GM19099 (cell line): ENCODE data around the gene MYH9.
A peak's percentile ranks its signal among the peaks of the same experiment; 100 is the strongest.

Experiments
- POLR2A ChIP-seq: IDR thresholded peaks from 3 replicates; pipeline ENCODE4 v1.6.1; 2011; ENCODE audit warnings: low read depth; ENCODE audit not compliant: insufficient read length; ENCODE audit errors: extremely low read depth

The MYH9 gene

DNA sequence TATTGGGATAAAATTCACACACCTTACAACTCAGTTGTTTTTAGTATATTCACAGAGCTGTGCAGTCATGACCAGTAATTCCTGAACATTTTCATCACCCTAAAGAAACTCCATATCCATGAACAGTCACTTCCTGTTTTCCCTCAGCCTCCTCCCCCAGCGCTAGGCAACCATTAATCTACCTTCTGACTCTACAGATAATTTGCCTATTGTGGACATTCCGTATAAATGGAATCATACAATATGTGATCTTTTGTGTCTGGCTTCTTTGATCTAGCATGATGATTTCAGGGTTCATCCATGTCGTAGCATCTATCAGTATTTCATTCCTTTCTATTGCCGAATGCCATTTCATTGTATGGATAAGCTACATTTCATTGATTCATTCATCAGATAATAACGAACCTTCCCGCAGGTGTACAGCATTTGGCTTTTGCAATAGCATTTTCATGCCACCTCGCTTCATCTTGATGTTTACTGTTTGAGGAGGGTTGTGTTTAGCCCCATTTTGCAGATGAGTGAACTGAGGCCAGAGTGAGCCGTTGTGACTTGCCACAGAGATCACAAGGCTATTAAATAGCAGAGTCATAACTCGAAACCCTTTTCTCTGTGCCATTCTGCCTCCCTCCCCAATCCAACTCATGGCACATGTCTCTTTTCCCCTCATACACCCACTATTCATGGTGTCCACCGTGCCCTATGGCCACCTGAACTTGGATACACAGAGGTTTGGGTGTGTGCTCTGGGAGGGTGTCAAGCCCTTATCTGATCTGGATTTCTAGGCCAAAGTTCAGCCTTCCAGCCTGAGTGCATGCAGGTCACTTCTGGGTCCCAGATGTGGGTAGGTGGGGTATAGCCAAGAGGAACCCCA is 11.1 kb upstream of the MYH9 start:
- no peak for TF ChIP-seq POLR2A

DNA sequence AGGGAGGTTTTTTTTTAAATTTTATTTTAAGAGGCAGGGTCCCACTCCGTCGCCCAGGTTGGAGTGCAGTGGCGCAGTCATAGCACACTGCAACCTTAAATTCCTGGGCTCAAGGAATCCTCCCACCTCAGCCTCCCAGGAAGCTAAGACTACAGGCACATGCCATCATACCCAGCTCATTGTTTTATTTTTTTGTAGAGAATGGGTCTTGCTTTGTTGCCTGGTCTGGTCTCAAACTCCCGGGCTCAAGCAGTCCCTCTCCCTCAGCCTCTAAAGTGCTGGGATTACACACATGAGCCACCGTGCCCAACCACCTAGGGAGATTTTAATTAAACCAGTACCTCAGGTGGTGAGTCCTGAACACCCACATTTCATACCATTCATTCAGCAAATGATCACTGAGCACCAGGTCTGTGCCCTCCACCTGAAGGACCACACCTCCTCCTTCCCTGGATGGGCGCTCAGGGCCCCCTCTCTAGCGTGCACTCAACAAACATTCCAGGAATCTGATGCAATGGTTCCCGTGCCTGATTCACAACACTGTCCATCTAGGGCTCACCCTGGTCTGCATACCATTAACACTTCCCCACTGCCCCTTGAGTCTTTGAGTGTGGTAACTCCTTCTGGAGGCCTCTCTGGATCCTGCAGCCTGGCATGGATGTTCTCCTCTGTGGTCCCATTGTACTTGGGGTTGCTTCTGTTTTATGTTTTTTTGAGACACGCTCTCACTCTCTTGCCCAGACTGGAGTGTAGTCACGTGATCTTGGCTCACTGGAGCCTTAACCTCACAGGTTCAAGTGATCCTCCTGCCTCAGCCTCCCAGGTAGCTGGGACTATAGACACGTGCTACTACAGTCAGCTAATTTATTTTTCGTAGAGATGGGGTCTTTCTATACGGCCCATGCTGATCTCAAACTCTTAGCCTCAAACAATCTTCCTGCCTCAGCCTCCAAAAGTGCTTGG is 9.6 kb upstream of the MYH9 start:
- TF ChIP-seq POLR2A = no peak

DNA sequence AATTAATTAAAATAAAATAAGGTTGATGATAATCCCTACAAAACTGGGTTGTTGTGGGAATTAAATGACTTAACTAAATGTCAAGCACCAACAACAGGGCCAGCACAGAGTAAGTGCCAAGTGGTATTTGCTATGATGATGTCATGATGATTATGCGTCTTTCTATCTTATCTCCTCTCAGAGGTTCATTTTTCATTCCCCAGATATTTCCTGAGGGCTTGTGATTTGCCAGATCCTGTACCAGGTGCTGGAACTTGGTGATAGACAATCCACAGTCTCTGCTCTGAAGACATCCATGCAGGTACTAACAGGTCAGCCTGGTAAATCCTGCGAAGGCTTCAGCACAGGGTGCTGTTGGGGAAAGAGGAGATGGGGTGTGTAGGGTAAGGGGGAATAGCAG is 8.1 kb upstream of the MYH9 start:
- no peak for TF ChIP-seq POLR2A

DNA sequence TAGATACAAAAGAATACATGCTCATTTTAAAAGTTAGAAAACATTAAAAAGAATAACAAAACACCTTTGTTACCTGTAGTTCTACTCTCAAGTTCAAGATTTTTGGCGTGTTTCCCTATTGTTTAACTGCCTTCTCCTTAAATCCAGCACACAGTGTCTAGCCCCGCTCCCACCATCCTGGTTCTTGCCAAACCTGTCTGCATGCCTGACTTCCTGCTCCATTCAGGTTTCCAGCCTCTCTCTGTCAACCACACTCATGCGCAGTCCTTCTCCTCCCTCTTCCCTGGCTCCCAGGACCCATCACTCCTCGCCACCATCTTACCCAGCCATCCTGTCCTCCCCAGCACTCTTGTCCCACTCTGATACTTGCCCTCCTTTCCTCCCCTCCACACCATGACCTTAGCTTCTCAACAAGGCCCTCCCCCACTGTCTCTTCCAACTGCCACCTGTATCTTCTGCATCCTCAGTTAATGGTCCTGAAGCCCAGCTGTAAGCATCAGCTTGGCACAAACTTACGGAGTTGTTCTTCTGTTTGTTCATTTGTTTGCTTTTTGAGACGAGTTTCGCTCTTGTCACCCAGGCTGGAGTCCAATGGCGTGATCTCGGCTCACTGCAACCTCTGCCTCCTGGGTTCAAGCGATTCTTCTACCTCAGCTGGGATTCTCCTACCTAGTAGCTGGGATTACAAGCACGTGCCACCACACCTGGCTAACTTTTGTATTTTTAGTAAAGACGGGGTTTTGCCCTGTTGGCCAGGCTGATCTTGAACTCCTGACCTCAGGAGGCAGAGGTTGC is 7.5 kb upstream of the MYH9 start:
- no peak for TF ChIP-seq POLR2A

DNA sequence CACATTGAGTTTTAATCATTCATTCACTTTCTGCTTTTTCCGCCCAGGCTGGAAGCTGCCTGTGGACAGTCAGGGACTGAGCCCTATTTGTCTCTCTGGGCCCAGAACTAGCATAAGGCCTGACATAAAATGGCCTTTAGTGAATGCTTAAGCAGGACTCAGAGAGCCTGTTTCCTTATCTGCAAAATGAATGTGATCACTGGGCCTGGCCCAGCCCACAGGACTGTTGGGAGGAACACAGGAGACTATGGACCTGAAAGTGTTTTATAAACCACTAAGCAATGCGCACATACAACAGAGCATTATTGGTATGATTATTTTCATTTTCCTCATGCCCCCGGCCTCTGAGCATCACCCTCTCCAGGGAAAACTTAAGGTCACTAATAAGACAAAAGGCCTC is 3.9 kb upstream of the MYH9 start:
- no peak for TF ChIP-seq POLR2A

DNA sequence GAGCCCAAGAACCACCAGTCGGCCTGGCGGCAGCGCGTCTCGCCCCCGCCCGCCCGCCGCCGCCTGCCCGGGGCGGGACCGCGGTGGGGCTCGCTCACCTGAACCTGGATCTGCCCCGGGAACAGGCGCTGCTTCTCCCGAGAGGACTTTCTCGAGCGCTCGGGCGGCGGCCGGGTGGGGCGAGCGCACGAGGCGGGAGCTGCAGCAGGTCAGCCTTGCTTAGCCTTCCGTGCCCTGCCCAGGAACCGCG is 133 bp downstream of the MYH9 start:
- TF ChIP-seq POLR2A = peak; percentile 95

DNA sequence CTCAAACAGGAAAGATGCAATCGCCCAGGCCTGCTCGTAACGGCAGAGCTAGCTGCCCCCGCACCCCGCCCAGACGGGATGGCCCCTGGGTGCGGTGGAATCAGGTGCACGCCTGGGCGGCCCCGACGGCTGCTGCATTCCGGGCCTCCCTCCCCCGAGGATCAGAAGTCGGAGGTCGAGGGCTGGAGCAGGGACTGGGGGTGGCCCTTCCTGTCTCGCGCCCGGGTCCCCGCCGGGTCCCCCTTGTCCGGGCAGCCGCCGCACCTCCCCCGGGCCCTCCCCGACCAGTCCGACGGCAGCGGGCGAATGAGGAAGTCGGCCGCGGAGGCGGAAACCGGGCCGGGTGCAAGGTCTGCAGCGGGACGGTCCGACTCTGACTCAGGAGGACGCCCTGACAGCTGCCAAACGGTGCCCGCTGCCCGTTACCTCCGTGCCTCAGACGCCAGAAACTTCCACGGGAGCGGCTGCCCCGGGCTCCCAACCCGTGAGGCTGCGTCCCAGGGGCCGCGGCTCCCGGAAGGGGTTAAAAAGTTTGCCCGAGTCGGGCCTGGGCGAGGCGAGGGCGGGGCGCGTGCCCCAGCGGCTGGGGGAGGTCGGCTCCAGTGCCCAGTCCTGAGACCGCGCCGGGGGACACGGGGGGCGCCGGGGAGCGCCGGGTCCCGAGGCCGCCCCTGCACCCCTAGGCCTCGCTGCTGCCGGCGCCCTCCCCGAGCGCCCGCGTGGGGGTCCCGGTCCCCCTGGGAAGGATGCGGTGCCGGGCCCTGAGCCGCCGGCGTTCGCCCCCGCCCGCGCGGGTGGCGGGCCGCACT is 663 bp downstream of the MYH9 start:
- peak; percentile 1 for TF ChIP-seq POLR2A

DNA sequence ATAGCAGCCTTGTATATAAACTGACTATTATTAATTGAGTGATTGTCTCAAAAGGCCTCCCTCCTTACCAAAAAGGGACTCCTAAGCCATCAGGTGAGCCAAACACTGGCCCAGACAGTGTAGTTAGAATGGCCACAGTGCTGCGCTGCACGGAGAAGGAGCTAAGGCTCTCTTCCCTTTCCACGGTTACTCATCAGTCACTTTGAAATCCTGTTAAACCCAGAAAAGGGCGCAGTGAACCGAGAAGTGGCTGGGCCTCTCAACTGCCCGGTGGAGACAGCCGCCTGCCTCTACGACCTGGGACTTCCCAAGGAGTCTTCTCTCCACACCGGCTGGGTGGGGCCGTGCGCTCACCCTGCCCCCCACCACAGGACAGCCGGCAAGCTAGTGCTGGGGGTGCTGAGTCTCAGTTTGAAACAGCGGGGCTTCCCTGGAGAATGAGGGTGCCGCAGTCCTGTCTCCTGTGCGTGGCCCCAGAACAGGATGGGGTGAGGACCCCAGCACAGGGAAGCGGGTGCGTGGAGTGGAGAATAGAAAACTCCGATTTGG is 1.3 kb downstream of the MYH9 start:
- peak; percentile 45 for TF ChIP-seq POLR2A

DNA sequence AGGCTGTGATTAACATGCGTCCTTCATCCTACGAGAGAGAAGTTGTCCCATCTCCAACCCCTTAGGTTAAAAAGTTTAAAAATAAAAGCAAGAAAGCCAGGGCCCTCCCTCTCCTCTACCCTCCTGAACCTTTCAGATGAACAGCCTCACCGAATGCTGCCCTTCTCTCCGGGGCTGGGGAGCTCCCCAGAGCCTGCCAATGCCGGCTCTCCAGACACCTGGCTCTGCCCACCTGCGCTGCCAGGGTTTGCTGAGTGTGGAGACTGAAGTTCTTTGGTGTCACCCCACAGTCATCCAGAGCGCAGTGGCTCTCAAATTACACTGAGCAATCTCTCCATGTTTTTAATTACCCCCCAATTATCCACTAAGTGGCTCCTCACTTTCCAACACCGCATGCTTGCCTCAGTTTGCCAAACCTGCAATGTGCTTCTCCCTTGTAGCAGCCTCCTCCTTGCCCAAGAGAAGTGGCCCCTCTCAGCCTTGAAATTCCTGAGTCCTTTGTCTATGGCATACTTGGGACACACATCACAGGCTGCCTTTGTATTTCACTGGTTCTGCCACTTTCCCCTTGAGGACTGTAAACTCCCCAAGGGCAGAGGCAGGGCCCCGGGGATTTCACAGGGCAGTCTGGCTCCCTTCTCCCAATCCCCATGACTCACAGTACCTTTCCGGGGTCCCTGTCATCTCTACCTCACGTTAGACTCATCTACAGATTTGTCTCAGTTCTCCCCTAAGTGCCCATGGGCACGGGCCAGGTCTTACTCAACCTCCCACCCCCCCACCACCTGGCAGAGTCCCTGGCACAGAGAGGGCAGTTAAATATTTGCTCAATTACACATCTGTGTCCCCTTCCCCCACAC is 2.0 kb downstream of the MYH9 start:
- TF ChIP-seq POLR2A = peak; percentile 30

DNA sequence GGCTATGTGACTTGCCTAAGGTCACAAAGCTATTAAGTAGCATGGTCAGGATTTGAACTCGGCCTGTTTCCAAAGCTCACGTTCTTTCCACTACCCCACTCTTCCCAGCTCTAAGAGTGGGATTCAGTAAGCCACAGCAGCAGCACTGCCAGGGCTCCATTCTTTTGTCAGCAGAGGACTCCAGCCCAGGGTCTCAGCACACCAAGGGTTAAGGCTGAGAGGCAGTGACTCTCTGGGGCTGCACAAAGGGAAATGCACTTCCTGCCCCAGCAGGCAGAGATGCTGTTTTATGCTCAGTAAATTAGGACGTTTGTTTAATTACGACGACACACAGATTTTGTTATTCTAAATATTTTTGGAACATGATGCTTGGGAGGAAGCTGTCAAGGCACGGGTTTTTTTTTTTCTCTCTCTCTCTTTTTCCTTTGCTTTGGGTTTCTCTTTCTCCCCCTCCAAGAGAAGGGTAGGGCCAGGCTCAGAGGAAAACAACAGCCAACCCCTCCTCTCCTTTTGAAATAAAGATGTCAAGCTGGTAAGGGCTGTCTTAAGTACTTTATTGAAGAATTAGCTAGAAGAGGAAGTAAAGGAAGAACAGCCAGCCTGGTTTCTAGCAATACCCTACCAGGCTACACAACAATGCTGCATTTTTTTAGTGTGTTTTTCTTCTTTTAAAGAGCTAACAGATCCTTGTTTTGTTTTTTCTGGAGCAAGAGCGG is 2.8 kb downstream of the MYH9 start:
- no peak for TF ChIP-seq POLR2A

DNA sequence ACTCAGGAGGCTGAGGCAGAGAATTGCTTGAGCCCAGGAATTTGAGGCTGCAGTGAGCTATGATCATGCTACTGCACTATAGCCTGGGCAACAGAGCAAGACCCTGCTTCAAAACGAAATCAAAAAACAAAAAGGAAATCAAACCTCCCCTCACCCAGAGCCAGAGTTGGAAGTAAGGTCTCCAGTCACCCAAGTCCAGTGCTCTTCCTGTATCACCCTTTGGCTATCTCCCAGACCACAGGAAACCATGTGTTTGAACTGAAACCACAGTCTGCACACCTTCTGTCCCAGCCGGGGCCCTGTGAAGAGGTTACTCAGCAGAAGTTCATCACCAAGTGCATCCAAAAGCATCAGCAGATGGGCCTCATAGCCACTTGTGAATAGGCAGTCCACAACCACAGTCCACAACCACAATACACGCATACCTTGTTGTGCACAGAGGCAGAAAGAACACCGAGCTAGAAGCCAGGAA is 4.6 kb downstream of the MYH9 start:
- no peak for TF ChIP-seq POLR2A

DNA sequence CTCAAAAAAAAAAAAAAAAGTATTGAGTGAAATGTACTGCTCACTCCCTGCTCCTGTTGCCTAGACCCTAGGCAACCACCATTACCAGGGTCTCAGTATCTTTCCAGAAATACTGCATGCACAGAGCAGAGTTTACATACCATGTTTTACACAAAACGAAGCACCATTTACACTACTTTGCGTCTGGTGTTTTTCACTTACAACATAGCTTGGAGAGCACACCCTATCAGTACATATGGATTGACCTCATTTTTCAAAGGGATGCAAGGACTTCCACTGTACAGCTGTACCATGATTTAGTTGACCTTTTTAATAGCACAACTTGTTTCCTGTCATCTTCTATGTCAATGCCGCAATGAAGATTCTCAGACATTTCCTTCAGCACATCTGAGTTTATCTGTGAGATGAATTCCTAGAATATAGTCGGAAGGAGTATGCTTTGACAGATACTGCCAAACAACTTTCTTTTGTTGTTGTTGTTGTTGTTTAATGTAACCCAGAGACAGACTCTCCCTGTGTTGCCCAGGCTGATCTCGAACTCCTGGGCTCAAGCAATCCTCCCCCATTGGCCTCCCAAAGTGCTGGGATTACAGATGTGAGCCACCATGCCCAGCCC is 6.1 kb downstream of the MYH9 start:
- no peak for TF ChIP-seq POLR2A
